NCI-H69 (cell line): ENCODE data around the gene SEC22C.
A peak's percentile ranks its signal among the peaks of the same experiment; 100 is the strongest.

Experiments
- DNase-seq: peaks from one replicate; lab custom pipeline; 2025; lab: John Stamatoyannopoulos, UW

The SEC22C gene

GRCh38 chr3:42535981-42536784 lies 45.6 kb downstream of the SEC22C start:
- peak; percentile 31 for DNase-seq

GRCh38 chr3:42533161-42533897 lies 48.4 kb downstream of the SEC22C start:
- no peak for DNase-seq

GRCh38 chr3:42532229-42532628 lies 49.5 kb downstream of the SEC22C start:
- DNase-seq, result no peak

GRCh38 chr3:42531470-42531869 lies 50.3 kb downstream of the SEC22C start:
- DNase-seq, result no peak

- no peak for DNase-seq
These were observed 51.7 kb downstream of the SEC22C start for GRCh38 chr3:42530073-42530472.

GRCh38 chr3:42529468-42529867 lies 52.3 kb downstream of the SEC22C start:
- no peak for DNase-seq

- DNase-seq, result no peak
These were observed 54.3 kb downstream of the SEC22C start for GRCh38 chr3:42527368-42527917.

- no peak for DNase-seq
These were observed 55.0 kb downstream of the SEC22C start for GRCh38 chr3:42526616-42527367.

- DNase-seq, result no peak
These were observed 55.9 kb downstream of the SEC22C start for GRCh38 chr3:42525736-42526345.

GRCh38 chr3:42525212-42525611 lies 56.6 kb downstream of the SEC22C start:
- DNase-seq, result no peak

- no peak for DNase-seq
These were observed 57.0 kb downstream of the SEC22C start for GRCh38 chr3:42524751-42525150.

GRCh38 chr3:42520906-42521305 lies 60.9 kb downstream of the SEC22C start:
- DNase-seq, result no peak

GRCh38 chr3:42520336-42520735 lies 61.4 kb downstream of the SEC22C start:
- DNase-seq, result no peak

- DNase-seq, result no peak
These were observed 62.2 kb downstream of the SEC22C start for GRCh38 chr3:42519568-42519962.

- DNase-seq, result peak; percentile 5
These were observed 62.8 kb downstream of the SEC22C start for GRCh38 chr3:42518800-42519567.

GRCh38 chr3:42517117-42517516 lies 64.7 kb downstream of the SEC22C start:
- no peak for DNase-seq

- DNase-seq, result no peak
These were observed 65.3 kb downstream of the SEC22C start for GRCh38 chr3:42516443-42516842.

GRCh38 chr3:42515976-42516375 lies 65.8 kb downstream of the SEC22C start:
- no peak for DNase-seq

GRCh38 chr3:42515391-42515916 lies 66.3 kb downstream of the SEC22C start:
- DNase-seq, result no peak

GRCh38 chr3:42514876-42515275 lies 66.9 kb downstream of the SEC22C start:
- DNase-seq, result no peak

GRCh38 chr3:42513521-42513920 lies 68.2 kb downstream of the SEC22C start:
- no peak for DNase-seq
